Activated naive CD4-positive, alpha-beta T cell treated with anti-CD3 and anti-CD28 coated beads, Interleukin-2, amount 50 U/mL, for 24 hours (primary cell): ENCODE data around the gene TNN.
"Not testable (repeated sequence)": the region's sequence is repeated elsewhere in the genome, so short reads cannot be mapped to it uniquely, and the experiment has no call there.

Source experiments
- H3K27ac Mint-ChIP-seq: one replicate; pipeline ENCODE4 v1.8.0; 2021; ENCODE audit warnings: mild to moderate bottlenecking, mixed read lengths
- H3K27me3 Mint-ChIP-seq: one replicate; pipeline ENCODE4 v1.8.0; 2021; ENCODE audit warnings: mixed read lengths
- H3K36me3 Mint-ChIP-seq: one replicate; pipeline ENCODE4 v1.8.0; 2021; ENCODE audit warnings: mixed read lengths
- H3K4me1 Mint-ChIP-seq: one replicate; pipeline ENCODE4 v1.8.0; 2021; ENCODE audit warnings: mixed read lengths
- H3K4me3 Mint-ChIP-seq: one replicate; pipeline ENCODE4 v1.8.0; 2021; ENCODE audit warnings: mild to moderate bottlenecking, mixed read lengths
- H3K9me3 Mint-ChIP-seq: one replicate; pipeline ENCODE4 v1.8.0; 2021; ENCODE audit warnings: mixed read lengths

The TNN gene, protein sequence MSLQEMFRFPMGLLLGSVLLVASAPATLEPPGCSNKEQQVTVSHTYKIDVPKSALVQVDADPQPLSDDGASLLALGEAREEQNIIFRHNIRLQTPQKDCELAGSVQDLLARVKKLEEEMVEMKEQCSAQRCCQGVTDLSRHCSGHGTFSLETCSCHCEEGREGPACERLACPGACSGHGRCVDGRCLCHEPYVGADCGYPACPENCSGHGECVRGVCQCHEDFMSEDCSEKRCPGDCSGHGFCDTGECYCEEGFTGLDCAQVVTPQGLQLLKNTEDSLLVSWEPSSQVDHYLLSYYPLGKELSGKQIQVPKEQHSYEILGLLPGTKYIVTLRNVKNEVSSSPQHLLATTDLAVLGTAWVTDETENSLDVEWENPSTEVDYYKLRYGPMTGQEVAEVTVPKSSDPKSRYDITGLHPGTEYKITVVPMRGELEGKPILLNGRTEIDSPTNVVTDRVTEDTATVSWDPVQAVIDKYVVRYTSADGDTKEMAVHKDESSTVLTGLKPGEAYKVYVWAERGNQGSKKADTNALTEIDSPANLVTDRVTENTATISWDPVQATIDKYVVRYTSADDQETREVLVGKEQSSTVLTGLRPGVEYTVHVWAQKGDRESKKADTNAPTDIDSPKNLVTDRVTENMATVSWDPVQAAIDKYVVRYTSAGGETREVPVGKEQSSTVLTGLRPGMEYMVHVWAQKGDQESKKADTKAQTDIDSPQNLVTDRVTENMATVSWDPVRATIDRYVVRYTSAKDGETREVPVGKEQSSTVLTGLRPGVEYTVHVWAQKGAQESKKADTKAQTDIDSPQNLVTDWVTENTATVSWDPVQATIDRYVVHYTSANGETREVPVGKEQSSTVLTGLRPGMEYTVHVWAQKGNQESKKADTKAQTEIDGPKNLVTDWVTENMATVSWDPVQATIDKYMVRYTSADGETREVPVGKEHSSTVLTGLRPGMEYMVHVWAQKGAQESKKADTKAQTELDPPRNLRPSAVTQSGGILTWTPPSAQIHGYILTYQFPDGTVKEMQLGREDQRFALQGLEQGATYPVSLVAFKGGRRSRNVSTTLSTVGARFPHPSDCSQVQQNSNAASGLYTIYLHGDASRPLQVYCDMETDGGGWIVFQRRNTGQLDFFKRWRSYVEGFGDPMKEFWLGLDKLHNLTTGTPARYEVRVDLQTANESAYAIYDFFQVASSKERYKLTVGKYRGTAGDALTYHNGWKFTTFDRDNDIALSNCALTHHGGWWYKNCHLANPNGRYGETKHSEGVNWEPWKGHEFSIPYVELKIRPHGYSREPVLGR (N-terminal part only)

DNA sequence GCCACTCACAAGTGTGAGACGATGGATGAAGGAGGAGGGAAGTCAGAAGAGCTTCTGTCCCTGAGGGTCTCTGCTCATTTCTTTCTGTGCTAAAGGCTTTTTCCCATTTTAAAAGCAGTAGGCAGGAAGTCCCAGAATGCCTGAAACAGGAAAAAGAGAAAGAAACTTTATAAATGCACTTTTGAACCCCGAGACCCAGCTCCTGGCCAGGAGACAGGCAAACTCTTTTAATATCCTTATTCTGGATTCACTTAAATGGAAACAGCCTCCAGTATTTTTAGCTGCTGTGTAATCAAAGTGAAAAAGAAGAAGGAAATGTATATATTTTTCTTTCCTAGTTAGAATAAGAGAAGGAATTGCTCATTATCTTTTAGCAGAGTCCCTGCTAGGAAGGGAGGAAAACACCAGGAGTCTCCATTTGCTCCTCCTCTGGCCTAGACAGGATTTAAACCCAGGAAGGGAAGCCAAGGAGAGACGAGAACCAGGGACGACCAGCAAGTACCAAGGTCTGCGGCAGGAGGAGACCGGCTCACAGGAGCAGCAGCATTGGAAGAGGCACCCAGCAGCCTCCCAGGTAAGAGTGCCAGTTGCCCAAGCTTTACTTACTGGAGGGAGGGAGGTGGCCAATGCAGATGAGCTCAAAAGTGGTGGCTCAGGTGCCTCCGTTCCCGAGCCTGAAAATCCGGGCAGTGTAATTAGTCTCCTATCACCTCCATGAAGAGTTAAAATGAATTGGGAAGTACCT lies at the start of gene TNN:
TNN (plus strand) TSS at position 472 of the 745 bp plus-strand sequence. CDS start 9,586 bp downstream, outside the sequence.
- H3K27ac Mint-ChIP-seq, result no peak within 1 kb of the TSS
- no peaks in the 10 kb centered on the region for H3K27me3 Mint-ChIP-seq
- no peaks in the 10 kb centered on the region for H3K36me3 Mint-ChIP-seq
- H3K4me1 Mint-ChIP-seq, result peaks cover 6% of the 10 kb centered on the region
- H3K9me3 Mint-ChIP-seq, result no peaks in the 10 kb centered on the region
- no peak within 1 kb of the TSS for H3K4me3 Mint-ChIP-seq

GRCh38 chr1:175019524-175019923 lies 48.1 kb upstream of the TNN start:
- H3K4me1 Mint-ChIP-seq, result peaks cover 37% of the 10 kb centered on the region
- no peaks in the 10 kb centered on the region for H3K9me3 Mint-ChIP-seq
- H3K27me3 Mint-ChIP-seq, result no peaks in the 10 kb centered on the region
- H3K4me3 Mint-ChIP-seq, result no peak overlapping the region
- H3K27ac Mint-ChIP-seq, result no peak overlapping the region
- peaks cover 11% of the 10 kb centered on the region for H3K36me3 Mint-ChIP-seq

DNA sequence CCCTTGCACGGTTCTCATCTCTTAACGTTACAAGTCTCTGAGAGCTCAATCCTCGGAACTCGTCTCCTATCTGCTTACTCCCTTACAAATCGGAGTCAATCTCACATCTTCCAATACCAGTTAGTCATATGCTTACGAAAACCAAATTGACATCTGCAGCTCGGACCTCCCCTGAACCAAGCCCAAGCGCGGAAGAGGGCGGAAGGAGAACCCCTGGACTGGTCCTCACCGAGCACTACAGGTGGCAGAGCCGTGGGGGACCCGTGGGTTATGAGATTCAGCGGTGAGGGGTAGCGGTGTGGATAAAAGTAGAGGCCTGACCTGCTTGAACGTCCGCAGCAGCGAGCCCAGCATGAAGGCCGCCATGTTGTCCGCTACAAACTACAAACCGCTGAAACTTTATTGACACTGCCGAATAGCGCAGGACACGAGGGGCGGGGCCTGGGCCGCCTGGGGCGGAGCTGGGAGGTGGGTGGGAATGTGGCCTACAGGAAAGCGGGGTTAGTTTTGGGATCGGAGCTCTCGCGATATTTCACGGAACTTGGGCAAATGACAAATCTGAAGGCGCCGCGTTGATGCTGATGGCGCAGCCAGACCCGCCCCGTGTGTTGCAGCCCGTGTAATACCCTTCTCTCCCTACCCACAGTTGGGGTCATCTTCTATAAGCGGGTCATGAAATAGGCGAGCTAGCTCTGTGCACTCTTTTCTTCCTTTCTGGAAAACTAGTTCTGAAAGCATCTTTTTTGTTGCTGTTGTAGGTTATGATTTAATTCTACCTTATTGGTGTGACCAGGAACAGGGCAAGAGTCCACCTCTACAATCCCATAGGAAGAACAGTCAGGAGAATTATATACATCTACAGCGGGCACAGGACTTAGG lies 44.4 kb upstream of the TNN start, which contains the start of gene MRPS14:
MRPS14 (minus strand) TSS at position 383 of the 879 bp plus-strand sequence; CDS start at position 366, 17 bp downstream.
- no peaks in the 10 kb centered on the region for H3K9me3 Mint-ChIP-seq
- no peaks in the 10 kb centered on the region for H3K27me3 Mint-ChIP-seq
- peak within 1 kb of the TSS; percentile 94 for H3K4me3 Mint-ChIP-seq
- H3K4me1 Mint-ChIP-seq, result peaks cover 37% of the 10 kb centered on the region
- H3K36me3 Mint-ChIP-seq, result peaks cover 5% of the 10 kb centered on the region
- H3K27ac Mint-ChIP-seq, result peak within 1 kb of the TSS; percentile 98

- not testable (repeated sequence) for H3K9me3 Mint-ChIP-seq
- Mint-ChIP-seq H3K4me3 (peak overlapping the region; percentile 94), H3K27ac (peak overlapping the region; percentile 98)
Observed at GRCh38 chr1:175023922-175024242, 43.8 kb upstream of the TNN start.

DNA sequence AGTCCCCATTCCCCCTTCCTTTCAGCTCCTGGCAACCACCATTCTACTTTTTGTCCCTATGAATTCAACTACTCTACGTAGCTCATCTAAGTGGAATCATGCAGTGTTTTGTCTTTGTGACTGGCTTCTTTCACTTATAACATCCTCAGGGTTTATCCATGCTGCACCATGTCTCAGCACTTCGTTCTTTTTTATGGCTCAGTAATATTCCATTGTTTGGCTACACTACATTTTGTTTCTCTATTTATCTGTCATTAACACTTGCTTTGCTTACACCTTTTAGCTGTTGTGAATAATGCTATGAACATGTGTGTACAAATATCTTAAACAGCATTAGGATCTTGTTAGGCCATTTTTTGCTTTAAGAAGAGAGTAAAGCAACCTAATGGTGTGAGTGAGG lies 42.9 kb upstream of the TNN start:
- peaks cover 3% of the 10 kb centered on the region for H3K36me3 Mint-ChIP-seq
- no peaks in the 10 kb centered on the region for H3K9me3 Mint-ChIP-seq
- peaks cover 44% of the 10 kb centered on the region for H3K4me1 Mint-ChIP-seq
- H3K4me3 Mint-ChIP-seq, result peak overlapping the region; percentile 55
- H3K27ac Mint-ChIP-seq, result peak overlapping the region; percentile 64
- no peaks in the 10 kb centered on the region for H3K27me3 Mint-ChIP-seq

More at GRCh38 chr1:175023922-175024242, 43.8 kb upstream of the TNN start:
- peaks cover 37% of the 10 kb centered on the region for H3K4me1 Mint-ChIP-seq
- not testable (repeated sequence) for H3K27me3 Mint-ChIP-seq, H3K36me3 Mint-ChIP-seq

DNA sequence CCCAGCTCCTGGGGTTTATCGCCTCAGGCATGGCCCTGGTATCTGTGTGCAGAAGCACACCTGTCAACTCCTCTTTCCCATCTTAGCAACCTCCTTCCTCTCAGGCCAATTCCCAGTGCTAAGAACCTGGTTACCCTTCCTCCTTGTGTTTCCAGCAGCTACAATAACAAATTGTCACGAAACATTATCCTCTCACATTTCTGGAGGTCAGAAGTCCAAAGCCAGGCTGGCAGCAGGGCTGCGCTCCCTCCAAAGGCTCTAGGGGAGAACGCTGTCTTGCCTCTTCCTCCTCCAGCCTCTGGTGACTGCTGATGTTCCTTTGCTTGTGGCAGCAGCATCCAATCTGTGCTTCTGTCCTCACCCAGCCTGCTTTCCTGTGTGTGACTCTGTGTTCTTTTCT lies 33.7 kb upstream of the TNN start:
- Mint-ChIP-seq H3K27ac (no peak overlapping the region), H3K9me3 (no peaks in the 10 kb centered on the region), H3K27me3 (no peaks in the 10 kb centered on the region), H3K36me3 (no peaks in the 10 kb centered on the region), H3K4me3 (no peak overlapping the region), H3K4me1 (peaks cover 7% of the 10 kb centered on the region)

- Mint-ChIP-seq H3K4me1 (peaks cover under 1% of the 10 kb centered on the region), H3K36me3 (no peaks in the 10 kb centered on the region), H3K27me3 (no peaks in the 10 kb centered on the region), H3K9me3 (no peaks in the 10 kb centered on the region), H3K4me3 (no peak overlapping the region), H3K27ac (no peak overlapping the region)
Observed at GRCh38 chr1:175034775-175035174, 32.9 kb upstream of the TNN start.

GRCh38 chr1:175035865-175036264 lies 31.8 kb upstream of the TNN start:
- Mint-ChIP-seq H3K4me3 (no peak overlapping the region), H3K27ac (no peak overlapping the region), H3K36me3 (no peaks in the 10 kb centered on the region), H3K4me1 (no peaks in the 10 kb centered on the region), H3K27me3 (no peaks in the 10 kb centered on the region), H3K9me3 (no peaks in the 10 kb centered on the region)

- no peaks in the 10 kb centered on the region for H3K36me3 Mint-ChIP-seq
- no peak overlapping the region for H3K27ac Mint-ChIP-seq
- no peak overlapping the region for H3K4me3 Mint-ChIP-seq
- no peaks in the 10 kb centered on the region for H3K9me3 Mint-ChIP-seq
- H3K27me3 Mint-ChIP-seq, result no peaks in the 10 kb centered on the region
- H3K4me1 Mint-ChIP-seq, result no peaks in the 10 kb centered on the region
Observed at GRCh38 chr1:175036476-175036875, 31.2 kb upstream of the TNN start.

GRCh38 chr1:175037416-175037815 lies 30.2 kb upstream of the TNN start:
- H3K4me3 Mint-ChIP-seq, result no peak overlapping the region
- H3K4me1 Mint-ChIP-seq, result no peaks in the 10 kb centered on the region
- no peak overlapping the region for H3K27ac Mint-ChIP-seq
- no peaks in the 10 kb centered on the region for H3K9me3 Mint-ChIP-seq
- no peaks in the 10 kb centered on the region for H3K27me3 Mint-ChIP-seq
- H3K36me3 Mint-ChIP-seq, result no peaks in the 10 kb centered on the region

- H3K36me3 Mint-ChIP-seq, result no peaks in the 10 kb centered on the region
- no peaks in the 10 kb centered on the region for H3K4me1 Mint-ChIP-seq
- H3K9me3 Mint-ChIP-seq, result no peaks in the 10 kb centered on the region
- no peak overlapping the region for H3K4me3 Mint-ChIP-seq
- H3K27ac Mint-ChIP-seq, result no peak overlapping the region
- no peaks in the 10 kb centered on the region for H3K27me3 Mint-ChIP-seq
Observed at GRCh38 chr1:175040324-175040879, 27.2 kb upstream of the TNN start.

- no peaks in the 10 kb centered on the region for H3K4me1 Mint-ChIP-seq
- H3K4me3 Mint-ChIP-seq, result no peak overlapping the region
- H3K27ac Mint-ChIP-seq, result no peak overlapping the region
- H3K36me3 Mint-ChIP-seq, result no peaks in the 10 kb centered on the region
- no peaks in the 10 kb centered on the region for H3K9me3 Mint-ChIP-seq
- H3K27me3 Mint-ChIP-seq, result peaks cover 5% of the 10 kb centered on the region
Observed at GRCh38 chr1:175042650-175043049, 25.0 kb upstream of the TNN start.

DNA sequence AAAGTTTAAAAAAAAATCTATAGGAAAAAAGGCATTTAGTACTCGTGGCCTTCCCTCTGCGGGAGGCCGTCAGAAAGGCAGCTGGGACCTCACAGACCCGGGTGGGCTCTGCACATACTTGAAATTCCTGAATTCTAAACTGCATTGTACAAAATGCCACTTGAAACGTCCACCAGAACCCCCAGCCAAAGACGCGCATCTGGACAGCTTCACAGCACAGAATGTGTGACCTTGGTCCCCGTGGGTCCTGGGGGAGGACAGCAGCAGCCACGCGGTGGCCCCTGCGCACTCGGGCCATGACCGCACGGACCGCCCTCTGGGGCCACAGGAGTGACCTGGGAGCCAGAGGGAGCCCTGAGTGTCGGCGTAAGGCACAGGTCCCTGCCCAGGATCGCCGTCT lies 23.8 kb upstream of the TNN start:
- Mint-ChIP-seq H3K9me3 (no peaks in the 10 kb centered on the region), H3K4me1 (no peaks in the 10 kb centered on the region), H3K27me3 (peaks cover 8% of the 10 kb centered on the region), H3K27ac (no peak overlapping the region), H3K36me3 (no peaks in the 10 kb centered on the region), H3K4me3 (no peak overlapping the region)

DNA sequence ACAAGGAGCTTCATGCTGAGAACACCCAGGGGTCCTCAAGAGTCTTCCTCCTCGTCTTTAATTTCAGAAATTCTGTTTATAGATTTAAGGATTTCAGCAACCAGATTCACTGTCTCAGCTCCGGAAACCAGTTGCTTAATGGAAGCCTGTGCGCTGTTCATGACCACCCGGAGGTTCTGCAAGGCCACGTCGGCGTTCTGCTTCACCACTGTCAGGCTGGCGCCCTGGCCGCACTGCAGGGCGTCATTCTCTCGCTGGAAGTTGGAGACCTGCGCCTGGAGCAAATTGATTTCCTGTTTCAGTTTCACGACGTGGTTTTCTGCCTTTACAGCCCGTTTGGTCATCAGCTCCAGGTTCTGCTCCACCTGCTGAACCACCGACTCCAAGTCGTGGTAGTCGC lies 23.0 kb upstream of the TNN start:
- not testable (repeated sequence) for H3K4me1 Mint-ChIP-seq, H3K4me3 Mint-ChIP-seq, H3K9me3 Mint-ChIP-seq, H3K27ac Mint-ChIP-seq, H3K36me3 Mint-ChIP-seq
- H3K27me3 Mint-ChIP-seq, result peaks cover 13% of the 10 kb centered on the region
